Activated CD8-positive, alpha-beta memory T cell treated with anti-CD3 and anti-CD28 coated beads, Interleukin-2, amount 10 ng/mL, durations not matched to agents 7 days and 5 days (primary cell): ENCODE measurements around the gene PBOV1. TPM values are rescaled to one million over a fixed set of nuclear protein-coding genes. Genes with fewer than 3 reads are reported as not detected.
"Not testable (repeated sequence)": the region's sequence is repeated elsewhere in the genome, so short reads cannot be mapped to it uniquely, and the experiment has no call there.

Experiments
- ATAC-seq: fragments of 150-1000 bp; cut with Tn5 transposase; one replicate; pipeline ENCODE4 v1.10.0; 2021; ENCODE audit warnings: moderate library complexity
- CTCF ChIA-PET: fragments of 350-600 bp; sonication (Branson Sonifier 250); formaldehyde crosslinking; loops from one replicate; lab custom pipeline; 2021; ENCODE audit warnings: antibody characterized with exemption; lab: Charles Lee
- DNase-seq: peaks from one replicate; pipeline ENCODE4 v3.0.0-alpha.2; 2020
- H3K27ac Mint-ChIP-seq: one replicate; pipeline ENCODE4 v1.8.0; 2021; ENCODE audit warnings: mild to moderate bottlenecking, mixed read lengths
- H3K27me3 Mint-ChIP-seq: one replicate; pipeline ENCODE4 v1.8.0; 2021; ENCODE audit warnings: mixed read lengths
- H3K36me3 Mint-ChIP-seq: one replicate; pipeline ENCODE4 v1.8.0; 2021; ENCODE audit warnings: mild to moderate bottlenecking, mixed read lengths
- H3K4me1 Mint-ChIP-seq: one replicate; pipeline ENCODE4 v1.8.0; 2021; ENCODE audit warnings: mixed read lengths
- H3K4me3 Mint-ChIP-seq: one replicate; pipeline ENCODE4 v1.8.0; 2021; ENCODE audit warnings: mild to moderate bottlenecking, moderate library complexity, mixed read lengths
- H3K9me3 Mint-ChIP-seq: one replicate; pipeline ENCODE4 v1.8.0; 2022; ENCODE audit warnings: low read depth, mixed read lengths
- total RNA-seq, 2 experiments: library from RNA; stranded (reverse); gene quantifications; one replicate each; pipeline ENCODE4 v1.2.3, GENCODE V29; 2021

The PBOV1 gene
- total RNA-seq, 2 experiments from 2014 or later, result not detected

DNA sequence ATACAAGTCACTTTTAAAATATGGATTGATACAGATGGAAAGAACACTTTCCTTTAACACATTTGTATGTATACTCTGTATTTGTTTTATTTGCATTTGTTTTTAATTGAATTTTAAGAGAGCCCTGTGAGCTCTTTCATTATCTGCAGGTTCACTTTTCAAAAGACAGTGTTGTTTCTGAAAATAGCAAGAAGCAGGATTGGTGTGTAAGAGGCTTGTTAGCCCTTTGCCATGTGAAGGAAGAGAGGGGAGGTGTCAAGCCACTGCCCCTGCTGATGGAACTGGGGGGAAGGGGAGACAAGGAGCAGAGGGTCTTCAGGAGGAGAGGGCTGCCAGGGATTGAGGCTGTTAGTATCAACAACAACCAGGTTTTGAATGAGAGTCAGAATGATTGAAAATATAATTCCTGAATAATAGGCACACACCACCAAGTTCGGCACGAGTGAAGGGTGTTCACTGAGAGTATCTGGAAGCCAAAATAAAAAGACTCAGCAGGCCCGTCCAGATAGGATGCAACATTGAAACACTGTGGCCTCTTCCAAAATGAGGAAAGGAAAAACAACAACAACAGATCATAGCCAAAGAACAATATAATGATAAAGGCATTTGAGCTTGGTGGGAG is 12.6 kb upstream of the PBOV1 start:
- CTCF ChIA-PET, result no interaction called here
- DNase-seq, result no peak
- Mint-ChIP-seq H3K36me3 (no peaks in the 10 kb centered on the region), H3K27me3 (peaks cover 20% of the 10 kb centered on the region), H3K27ac (no peak overlapping the region), H3K4me3 (no peak overlapping the region), H3K9me3 (no peaks in the 10 kb centered on the region), H3K4me1 (no peaks in the 10 kb centered on the region)
- no peak for ATAC-seq

DNA sequence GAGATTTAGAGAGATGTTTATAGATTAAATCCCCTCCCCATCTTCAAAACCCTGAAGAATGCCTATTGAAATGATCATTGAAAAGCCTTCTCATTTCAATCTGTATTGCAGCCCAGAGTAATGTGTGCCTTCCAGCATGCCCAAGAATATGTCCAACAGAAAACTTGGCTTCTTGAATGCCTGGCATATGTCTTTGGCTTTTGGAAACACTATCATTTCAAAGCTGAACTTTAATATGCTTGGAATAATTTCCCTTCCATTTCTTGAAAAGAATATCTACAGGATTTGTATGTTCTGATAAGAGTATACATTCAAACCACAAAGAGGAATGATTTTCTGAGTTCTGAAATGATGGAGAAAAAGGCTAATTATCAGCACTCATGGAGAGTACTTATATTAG is 11.9 kb upstream of the PBOV1 start:
- H3K27ac Mint-ChIP-seq, result no peak overlapping the region
- no peak overlapping the region for H3K4me3 Mint-ChIP-seq
- H3K4me1 Mint-ChIP-seq, result no peaks in the 10 kb centered on the region
- peaks cover 22% of the 10 kb centered on the region for H3K27me3 Mint-ChIP-seq
- DNase-seq (no peak), ATAC-seq (no peak)
- H3K36me3 Mint-ChIP-seq, result no peaks in the 10 kb centered on the region
- no peaks in the 10 kb centered on the region for H3K9me3 Mint-ChIP-seq
- CTCF ChIA-PET, result no interaction called here

DNA sequence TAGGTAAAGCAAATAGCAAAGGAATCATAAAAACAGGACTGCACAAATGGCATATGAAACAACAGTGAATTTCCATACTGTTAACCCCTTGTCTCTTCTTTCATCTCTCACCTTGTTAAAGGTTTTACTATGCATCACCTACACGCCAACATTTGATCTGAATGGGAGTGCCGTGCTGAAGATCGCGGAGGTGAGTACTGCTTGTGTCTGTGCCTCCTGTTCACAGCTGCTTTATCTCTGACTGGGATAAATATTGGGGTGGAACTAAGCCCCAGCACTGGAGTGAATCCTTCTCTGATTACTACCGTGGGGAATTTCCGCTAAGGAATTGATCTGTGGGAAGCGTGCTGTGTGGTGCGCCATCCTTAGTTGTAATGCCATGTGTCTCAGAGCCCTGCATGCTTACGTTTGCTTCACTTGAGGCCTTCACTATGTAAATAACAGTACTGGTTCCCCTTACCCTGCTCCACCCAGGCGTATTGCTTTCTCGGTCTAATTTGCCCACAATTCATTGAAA is 11.4 kb upstream of the PBOV1 start:
- DNase-seq (no peak), ATAC-seq (no peak)
- no peaks in the 10 kb centered on the region for H3K4me1 Mint-ChIP-seq
- no peaks in the 10 kb centered on the region for H3K36me3 Mint-ChIP-seq
- no peak overlapping the region for H3K4me3 Mint-ChIP-seq
- H3K27ac Mint-ChIP-seq, result no peak overlapping the region
- no peaks in the 10 kb centered on the region for H3K9me3 Mint-ChIP-seq
- CTCF ChIA-PET, result no interaction called here
- peaks cover 27% of the 10 kb centered on the region for H3K27me3 Mint-ChIP-seq

DNA sequence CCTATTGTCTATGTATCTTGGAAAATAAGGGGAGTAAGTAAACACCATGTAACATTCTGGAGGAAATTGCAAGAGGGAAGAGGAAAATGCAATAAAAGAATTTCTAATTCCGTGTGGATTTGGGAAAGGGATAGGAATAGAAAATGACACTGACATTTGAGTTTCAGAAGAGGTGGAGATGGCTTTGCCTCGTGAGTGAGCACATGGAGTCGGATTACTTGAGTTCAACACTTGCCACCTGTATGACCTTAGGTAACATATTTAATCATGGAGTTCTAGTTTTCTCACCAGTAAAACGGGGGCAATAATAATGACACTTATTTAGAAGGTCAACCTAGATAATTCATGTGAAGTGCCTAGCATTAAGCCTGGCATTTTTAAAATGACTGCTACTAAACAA is 10.8 kb upstream of the PBOV1 start:
- peaks cover 27% of the 10 kb centered on the region for H3K27me3 Mint-ChIP-seq
- no peak overlapping the region for H3K4me3 Mint-ChIP-seq
- no peaks in the 10 kb centered on the region for H3K9me3 Mint-ChIP-seq
- H3K4me1 Mint-ChIP-seq, result no peaks in the 10 kb centered on the region
- ATAC-seq (no peak), DNase-seq (no peak)
- H3K27ac Mint-ChIP-seq, result no peak overlapping the region
- no peaks in the 10 kb centered on the region for H3K36me3 Mint-ChIP-seq
- CTCF ChIA-PET, result no interaction called here

DNA sequence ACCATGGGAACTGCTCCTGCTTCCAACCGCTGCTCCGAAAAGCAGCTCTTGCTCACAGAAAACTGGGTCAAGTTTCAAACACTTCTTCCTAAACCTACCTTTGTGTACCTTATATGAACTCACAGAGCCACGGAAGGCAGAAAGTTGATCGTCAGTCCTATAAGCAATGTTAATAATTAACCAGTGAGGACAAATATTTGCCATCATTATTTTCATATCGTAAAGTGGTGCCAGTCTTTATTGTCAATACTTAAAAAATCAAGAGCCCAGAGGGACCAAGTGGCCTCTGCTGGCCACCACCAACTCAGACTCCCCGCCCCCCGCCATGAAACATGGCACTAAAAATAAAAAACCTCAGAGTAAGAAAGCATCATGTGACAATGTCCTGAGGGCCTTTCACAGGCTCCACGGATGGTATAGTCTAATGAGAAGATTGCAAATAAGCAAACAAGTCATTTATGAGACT is 9.1 kb upstream of the PBOV1 start:
- Mint-ChIP-seq H3K4me1 (no peaks in the 10 kb centered on the region), H3K27me3 (peaks cover 32% of the 10 kb centered on the region), H3K9me3 (no peaks in the 10 kb centered on the region), H3K4me3 (no peak overlapping the region), H3K36me3 (no peaks in the 10 kb centered on the region), H3K27ac (no peak overlapping the region)
- CTCF ChIA-PET, result interaction anchor here (0.7 kb wide), 1 partner anchor 1080 kb away, joined by 3 read pairs; no protein-coding TSS in a partner anchor
- ATAC-seq (no peak), DNase-seq (no peak)

DNA sequence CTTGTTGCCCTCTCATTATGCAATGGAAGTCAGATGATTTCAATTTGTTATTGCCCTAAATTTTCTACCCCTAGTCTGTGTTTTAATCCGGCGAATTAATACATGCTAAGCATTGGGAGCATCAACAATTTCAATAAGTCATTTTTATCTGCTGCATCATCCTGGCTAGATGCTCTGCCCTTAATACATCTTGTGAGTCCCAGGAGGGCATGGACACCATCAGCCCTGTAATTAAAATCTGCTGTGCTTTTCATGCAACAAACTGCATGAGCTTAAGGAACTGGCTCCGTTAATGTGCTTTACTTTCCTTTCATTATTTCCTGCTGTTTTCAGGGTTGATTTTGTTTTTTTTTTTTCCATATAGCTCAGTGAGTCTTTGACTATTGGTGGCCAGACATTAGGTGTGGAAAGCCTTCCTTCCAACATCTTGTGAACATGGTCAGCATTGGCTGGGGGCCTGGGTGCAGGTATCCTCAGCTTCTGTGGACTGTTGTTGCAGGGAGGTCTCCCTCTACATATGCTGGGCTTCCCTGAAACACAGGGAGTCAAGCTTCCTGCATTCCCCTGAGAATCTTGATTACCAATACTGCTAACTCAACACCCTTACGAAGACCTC is 8.5 kb upstream of the PBOV1 start:
- Mint-ChIP-seq H3K27me3 (peaks cover 37% of the 10 kb centered on the region), H3K27ac (no peak overlapping the region), H3K36me3 (no peaks in the 10 kb centered on the region), H3K4me1 (no peaks in the 10 kb centered on the region), H3K9me3 (no peaks in the 10 kb centered on the region), H3K4me3 (no peak overlapping the region)
- DNase-seq (no peak), ATAC-seq (no peak)
- CTCF ChIA-PET, result no interaction called here

DNA sequence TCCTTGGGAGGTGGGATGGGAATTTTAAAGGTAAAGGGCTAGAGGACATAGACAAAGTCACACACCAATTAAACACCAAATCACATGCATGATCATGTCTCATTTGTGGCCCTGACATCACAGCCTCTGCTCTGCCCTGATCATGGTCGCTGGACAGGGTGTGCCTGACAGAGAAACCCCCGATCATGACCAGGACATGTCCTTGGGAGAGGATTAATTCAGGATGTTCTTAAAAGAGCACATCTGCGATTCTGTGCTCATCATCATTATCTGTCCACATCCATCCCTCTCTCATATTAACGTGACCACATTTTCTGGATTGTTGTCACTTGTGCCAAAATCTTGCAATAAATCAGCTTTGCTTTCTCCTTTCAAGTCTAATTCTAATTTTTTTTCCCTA is 7.7 kb upstream of the PBOV1 start:
- ATAC-seq (no peak), DNase-seq (no peak)
- Mint-ChIP-seq H3K4me1 (no peaks in the 10 kb centered on the region), H3K36me3 (no peaks in the 10 kb centered on the region), H3K27ac (no peak overlapping the region), H3K4me3 (no peak overlapping the region), H3K27me3 (peaks cover 38% of the 10 kb centered on the region), H3K9me3 (no peaks in the 10 kb centered on the region)
- CTCF ChIA-PET, result no interaction called here

DNA sequence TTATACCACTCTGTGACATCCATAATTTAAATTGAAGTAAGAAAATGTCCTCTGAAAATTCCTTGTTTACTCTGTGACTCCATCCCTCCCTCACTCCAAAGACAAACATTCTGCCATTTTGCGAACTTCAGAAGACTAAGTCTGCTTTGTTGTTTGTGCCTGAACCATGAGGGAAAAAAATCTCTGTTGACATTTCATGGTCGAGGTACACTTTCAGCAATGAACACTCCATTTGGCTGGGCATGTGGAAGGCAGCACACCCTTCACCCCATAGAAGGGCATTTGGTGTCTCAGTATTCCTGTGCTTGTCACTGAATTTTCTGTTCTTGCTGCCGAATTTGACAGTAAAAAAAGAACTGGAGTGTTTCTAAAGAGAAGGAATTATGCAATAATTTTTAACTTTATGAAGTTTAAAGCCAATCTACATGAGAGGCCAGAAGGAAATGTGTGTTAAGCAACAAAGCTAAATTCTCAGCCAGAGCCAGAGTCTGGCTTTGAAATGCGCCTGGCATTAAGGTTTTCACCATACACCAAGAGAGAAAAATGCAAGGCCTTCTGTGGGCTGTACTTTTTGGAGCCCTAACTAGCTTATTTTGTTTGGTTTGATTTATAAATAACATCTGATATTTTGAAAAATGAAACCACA is 4.7 kb upstream of the PBOV1 start:
- Mint-ChIP-seq H3K27me3 (peaks cover 45% of the 10 kb centered on the region), H3K36me3 (no peaks in the 10 kb centered on the region), H3K9me3 (no peaks in the 10 kb centered on the region), H3K27ac (no peak overlapping the region), H3K4me1 (no peaks in the 10 kb centered on the region), H3K4me3 (no peak overlapping the region)
- CTCF ChIA-PET, result interaction anchor here (1.0 kb wide), 1 partner anchor 107 kb away, joined by 3 read pairs; no protein-coding TSS in a partner anchor
- ATAC-seq (no peak), DNase-seq (no peak)

DNA sequence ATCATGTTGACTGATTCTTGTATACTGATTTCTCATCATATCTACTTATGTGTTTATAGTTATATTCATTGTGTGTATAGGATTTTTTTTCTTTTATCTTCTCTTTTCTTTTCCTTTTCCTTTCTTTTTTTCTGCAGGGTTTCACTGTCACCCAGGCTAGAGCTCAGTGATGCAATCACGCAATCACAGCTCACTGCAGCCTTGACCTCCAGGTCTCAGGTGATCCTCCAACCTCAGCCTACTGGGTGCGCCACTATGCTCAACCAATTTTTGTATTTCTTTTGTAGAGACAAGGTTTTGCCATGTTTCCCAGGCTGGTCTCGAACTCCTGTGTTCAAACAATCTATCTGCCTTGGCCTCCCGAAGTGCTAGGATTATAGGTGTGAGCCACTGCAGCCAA is 1.6 kb upstream of the PBOV1 start:
- H3K36me3 Mint-ChIP-seq, result no peaks in the 10 kb centered on the region
- CTCF ChIA-PET, result no interaction called here

DNA sequence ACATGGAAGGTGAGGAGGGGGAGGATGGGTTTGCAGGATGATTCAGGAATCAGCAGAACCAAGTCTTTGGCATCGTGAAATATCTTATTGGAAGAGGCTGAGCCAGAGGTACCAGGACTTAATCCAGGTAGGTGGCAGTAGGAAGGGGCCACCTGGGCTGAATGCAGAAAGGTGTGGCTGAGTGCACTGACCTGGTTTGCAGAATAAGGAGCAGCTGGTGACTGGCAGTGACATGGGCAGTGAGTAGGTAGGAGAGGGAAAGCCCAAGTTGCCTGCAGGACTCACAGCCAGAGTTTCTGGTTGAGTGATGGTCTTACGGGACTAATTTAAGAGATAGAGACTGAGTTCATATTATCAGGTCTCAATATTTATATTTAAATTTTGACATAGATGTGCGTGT is 1.1 kb upstream of the PBOV1 start:
- no peaks in the 10 kb centered on the region for H3K9me3 Mint-ChIP-seq
- CTCF ChIA-PET, result no interaction called here
- no peak overlapping the region for H3K27ac Mint-ChIP-seq
- H3K4me1 Mint-ChIP-seq, result no peaks in the 10 kb centered on the region
- no peaks in the 10 kb centered on the region for H3K36me3 Mint-ChIP-seq
- ATAC-seq (no peak), DNase-seq (no peak)
- H3K4me3 Mint-ChIP-seq, result no peak overlapping the region
- H3K27me3 Mint-ChIP-seq, result peaks cover 53% of the 10 kb centered on the region

More for the DNA sequence above, 1.6 kb upstream of the PBOV1 start:
- ATAC-seq, result no peak
- peaks cover 51% of the 10 kb centered on the region for H3K27me3 Mint-ChIP-seq
- H3K27ac Mint-ChIP-seq, result no peak overlapping the region
- no peaks in the 10 kb centered on the region for H3K4me1 Mint-ChIP-seq
- H3K9me3 Mint-ChIP-seq, result no peaks in the 10 kb centered on the region
- H3K4me3 Mint-ChIP-seq, result no peak overlapping the region
- DNase-seq, result no peak

DNA sequence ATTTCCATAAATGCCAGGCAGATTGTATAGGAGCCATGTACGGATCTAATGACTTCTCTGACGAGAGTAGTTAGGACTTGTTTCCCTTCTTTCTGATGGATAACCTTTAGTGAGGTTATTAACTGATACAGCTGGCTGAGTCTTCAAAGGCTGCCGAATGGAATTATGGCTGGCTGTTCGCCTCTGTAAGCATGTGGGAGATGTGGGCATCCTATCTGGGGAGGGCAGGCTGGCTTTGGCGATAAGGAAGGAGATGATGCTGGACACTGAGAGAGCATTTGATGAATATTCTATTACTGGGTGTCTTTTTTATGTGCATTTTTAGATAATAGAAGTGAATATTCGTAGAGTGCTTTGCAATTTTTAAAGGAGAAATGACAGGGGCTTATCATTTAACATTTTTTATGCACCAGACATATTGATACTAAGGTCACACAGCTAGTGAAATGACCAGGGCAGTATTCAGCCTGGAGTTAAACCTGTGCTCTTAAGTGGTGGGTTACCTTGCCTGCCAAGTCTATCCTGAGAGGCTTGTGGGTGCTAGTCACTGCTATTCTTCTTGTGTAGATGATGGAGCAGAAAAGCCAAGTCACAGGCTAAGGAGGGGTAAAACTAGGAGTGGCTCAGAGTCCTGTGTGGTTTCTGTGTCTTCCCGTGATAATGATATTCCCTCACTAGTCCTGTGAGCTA is 3.1 kb downstream of the PBOV1 start:
- no peak for ATAC-seq

DNA sequence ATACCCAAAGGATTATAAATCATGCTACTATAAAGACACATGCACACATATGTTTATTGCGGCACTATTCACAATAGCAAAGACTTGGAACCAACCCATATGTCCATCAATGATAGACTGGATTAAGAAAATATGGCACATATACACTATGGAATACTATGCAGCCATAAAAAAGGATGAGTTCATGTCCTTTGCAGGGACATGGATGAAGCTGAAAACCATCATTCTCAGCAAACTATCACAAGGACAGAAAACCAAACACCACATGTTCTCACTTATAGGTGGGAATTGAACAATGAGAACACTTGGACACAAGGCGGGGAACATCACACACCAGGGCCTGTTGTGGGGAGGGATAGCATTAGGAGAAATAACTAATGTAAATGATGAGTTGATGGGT is 5.8 kb downstream of the PBOV1 start:
- ATAC-seq, H3K4me3 Mint-ChIP-seq, CTCF ChIA-PET, H3K27ac Mint-ChIP-seq, H3K9me3 Mint-ChIP-seq, H3K36me3 Mint-ChIP-seq, H3K4me1 Mint-ChIP-seq, DNase-seq: not testable (repeated sequence)
- peaks cover 25% of the 10 kb centered on the region for H3K27me3 Mint-ChIP-seq

More for the DNA sequence above, 3.1 kb downstream of the PBOV1 start:
- no peak for DNase-seq
- Mint-ChIP-seq H3K36me3 (no peaks in the 10 kb centered on the region), H3K4me3 (no peak overlapping the region), H3K4me1 (no peaks in the 10 kb centered on the region), H3K9me3 (no peaks in the 10 kb centered on the region), H3K27ac (no peak overlapping the region), H3K27me3 (peaks cover 29% of the 10 kb centered on the region)
- CTCF ChIA-PET, result no interaction called here

DNA sequence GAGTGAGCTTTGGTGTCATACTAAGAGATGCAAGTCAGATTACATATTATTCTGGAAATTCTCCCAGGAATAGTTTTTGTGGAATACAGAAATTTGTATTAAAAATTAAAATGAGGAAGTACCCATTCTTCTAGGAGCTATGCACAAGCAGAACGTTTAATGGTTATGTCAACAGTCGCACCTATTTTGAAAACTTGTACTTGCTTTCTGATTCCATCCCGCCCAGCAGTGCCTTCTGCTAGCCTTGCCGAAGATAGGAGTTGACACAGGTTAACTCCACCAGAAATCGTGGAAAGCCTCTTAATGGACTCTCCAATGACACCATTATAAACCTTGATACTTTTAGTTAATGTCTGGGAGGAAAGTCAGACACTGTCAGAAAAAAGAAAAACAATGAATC is 6.7 kb downstream of the PBOV1 start:
- DNase-seq (no peak), ATAC-seq (no peak)
- Mint-ChIP-seq H3K4me1 (no peaks in the 10 kb centered on the region), H3K36me3 (no peaks in the 10 kb centered on the region), H3K27me3 (peaks cover 30% of the 10 kb centered on the region), H3K9me3 (no peaks in the 10 kb centered on the region), H3K27ac (no peak overlapping the region), H3K4me3 (no peak overlapping the region)
- CTCF ChIA-PET, result no interaction called here
